ENCODE measurements around the gene FDX2. TPM values are rescaled to one million over a fixed set of nuclear protein-coding genes. Genes with fewer than 3 reads are reported as not detected.
A peak's percentile ranks its signal among the peaks of the same experiment; 100 is the strongest.

The FDX2 gene
- total RNA-seq, 1 experiment from 2014 or later: 25.5 TPM

DNA sequence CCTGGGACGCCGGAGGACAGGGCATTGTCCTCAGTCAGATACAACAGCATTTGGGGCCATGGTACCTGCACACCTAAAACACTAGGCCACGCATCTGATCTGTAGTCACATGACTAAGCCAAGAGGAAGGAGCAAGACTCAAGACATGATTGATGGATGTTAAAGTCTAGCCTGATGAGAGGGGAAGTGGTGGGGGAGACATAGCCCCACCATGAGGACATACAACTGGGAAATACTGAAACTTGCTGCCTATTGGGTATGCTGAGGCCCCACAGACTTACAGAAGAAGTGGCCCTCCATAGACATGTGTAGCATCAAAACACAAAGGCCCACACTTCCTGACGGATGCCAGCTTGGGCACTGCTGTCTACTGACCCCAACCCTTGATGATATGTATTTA lies 30.4 kb downstream of the FDX2 start:
- BruUV-seq (replicated peaks): TSS peak; percentile 81
- no peak overlapping the region for H3K27ac ChIP-seq (ENCODE audit: low read length)
- ATAC-seq: no peak
- H3K27me3 ChIP-seq (ENCODE audit: control insufficient read depth, insufficient read depth, low read length): no peaks in the 10 kb centered on the region
- DNase-seq (ENCODE audit: low read depth, low spot score): no peak
- ChIA-PET POLR2A (interaction anchor here (0.6 to 1.0 kb wide), 2 partner anchors 16 to 26 kb away, joined by 3 to 5 read pairs; no protein-coding TSS in a partner anchor), CTCF (no interaction called here)
- no peak overlapping the region for H3K4me3 ChIP-seq (ENCODE audit: low read depth in 2 of 2, low read length in 2 of 2)
- in situ Hi-C loops (cut with HindIII; ENCODE audit: low pct_unique_long_range_greater_than_20kb, low sequenced_read_pairs) (no loop called here), intact Hi-C loops (cut with micrococcal nuclease; ENCODE audit: unreplicated experiment) (no loop called here)
- H3K4me1 ChIP-seq (ENCODE audit: control insufficient read depth, insufficient read depth, low read length): peaks cover 17% of the 10 kb centered on the region; the same call in 1 of the 2 replicates
- TF ChIP-seq TCF7L2 (IDR thresholded peaks at IDR 0.05; ENCODE audit: low read depth, low read length) (no peak), CTCF (IDR thresholded peaks at IDR 0.05) (no peak), POLR2AphosphoS5 (IDR thresholded peaks at IDR 0.05; ENCODE audit: low read depth, low read length) (no peak), SIN3A (IDR thresholded peaks at IDR 0.05; ENCODE audit: borderline replicate concordance, insufficient read depth, low read depth, low read length) (no peak)
- TF ChIP-seq, protein P1, sequence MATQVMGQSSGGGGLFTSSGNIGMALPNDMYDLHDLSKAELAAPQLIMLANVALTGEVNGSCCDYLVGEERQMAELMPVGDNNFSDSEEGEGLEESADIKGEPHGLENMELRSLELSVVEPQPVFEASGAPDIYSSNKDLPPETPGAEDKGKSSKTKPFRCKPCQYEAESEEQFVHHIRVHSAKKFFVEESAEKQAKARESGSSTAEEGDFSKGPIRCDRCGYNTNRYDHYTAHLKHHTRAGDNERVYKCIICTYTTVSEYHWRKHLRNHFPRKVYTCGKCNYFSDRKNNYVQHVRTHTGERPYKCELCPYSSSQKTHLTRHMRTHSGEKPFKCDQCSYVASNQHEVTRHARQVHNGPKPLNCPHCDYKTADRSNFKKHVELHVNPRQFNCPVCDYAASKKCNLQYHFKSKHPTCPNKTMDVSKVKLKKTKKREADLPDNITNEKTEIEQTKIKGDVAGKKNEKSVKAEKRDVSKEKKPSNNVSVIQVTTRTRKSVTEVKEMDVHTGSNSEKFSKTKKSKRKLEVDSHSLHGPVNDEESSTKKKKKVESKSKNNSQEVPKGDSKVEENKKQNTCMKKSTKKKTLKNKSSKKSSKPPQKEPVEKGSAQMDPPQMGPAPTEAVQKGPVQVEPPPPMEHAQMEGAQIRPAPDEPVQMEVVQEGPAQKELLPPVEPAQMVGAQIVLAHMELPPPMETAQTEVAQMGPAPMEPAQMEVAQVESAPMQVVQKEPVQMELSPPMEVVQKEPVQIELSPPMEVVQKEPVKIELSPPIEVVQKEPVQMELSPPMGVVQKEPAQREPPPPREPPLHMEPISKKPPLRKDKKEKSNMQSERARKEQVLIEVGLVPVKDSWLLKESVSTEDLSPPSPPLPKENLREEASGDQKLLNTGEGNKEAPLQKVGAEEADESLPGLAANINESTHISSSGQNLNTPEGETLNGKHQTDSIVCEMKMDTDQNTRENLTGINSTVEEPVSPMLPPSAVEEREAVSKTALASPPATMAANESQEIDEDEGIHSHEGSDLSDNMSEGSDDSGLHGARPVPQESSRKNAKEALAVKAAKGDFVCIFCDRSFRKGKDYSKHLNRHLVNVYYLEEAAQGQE (IDR thresholded peaks at IDR 0.05; ENCODE audit: insufficient read depth in 1 of 2, low read depth in 2 of 2, low read length in 1 of 2): no peak
- H3K36me3 ChIP-seq (ENCODE audit: control insufficient read depth, insufficient read depth, low read length): 0 out of 2 replicates have a peak, but pooled peaks cover under 1% of the 10 kb centered on the region
- no peaks in the 10 kb centered on the region for H3K9me3 ChIP-seq (ENCODE audit: control insufficient read depth, insufficient read depth, low read depth, low read length)

GRCh38 chr19:10284960-10285278 lies 30.9 kb downstream of the FDX2 start:
- CTCF ChIA-PET: no interaction called here
- in situ Hi-C loops (cut with HindIII; ENCODE audit: low pct_unique_long_range_greater_than_20kb, low sequenced_read_pairs): no loop called here
- POLR2A ChIA-PET: no interaction called here

More at GRCh38 chr19:10284960-10285278, 30.9 kb downstream of the FDX2 start:
- Histone ChIP-seq H3K36me3 (ENCODE audit: control insufficient read depth, insufficient read depth, low read length) (0 out of 2 replicates have a peak, but pooled peaks cover 2% of the 10 kb centered on the region), H3K4me1 (ENCODE audit: control insufficient read depth, insufficient read depth, low read length) (peaks cover 17% of the 10 kb centered on the region; the same call in 1 of the 2 replicates), H3K9me3 (ENCODE audit: control insufficient read depth, insufficient read depth, low read depth, low read length) (no peaks in the 10 kb centered on the region), H3K27ac (ENCODE audit: low read length) (no peak overlapping the region), H3K27me3 (ENCODE audit: control insufficient read depth, insufficient read depth, low read length) (no peaks in the 10 kb centered on the region), H3K4me3 (ENCODE audit: low read depth in 2 of 2, low read length in 2 of 2) (no peak overlapping the region)
- DNase-seq (ENCODE audit: low read depth, low spot score) (no peak), ATAC-seq (no peak)
- TF ChIP-seq, protein P1 (IDR thresholded peaks at IDR 0.05; ENCODE audit: insufficient read depth in 1 of 2, low read depth in 2 of 2, low read length in 1 of 2): no peak
- no peak for TF ChIP-seq TCF7L2 (IDR thresholded peaks at IDR 0.05; ENCODE audit: low read depth, low read length)
- no peak for TF ChIP-seq POLR2AphosphoS5 (IDR thresholded peaks at IDR 0.05; ENCODE audit: low read depth, low read length)
- TF ChIP-seq CTCF (IDR thresholded peaks at IDR 0.05): no peak
- no peak for TF ChIP-seq SIN3A (IDR thresholded peaks at IDR 0.05; ENCODE audit: borderline replicate concordance, insufficient read depth, low read depth, low read length)
- no TSS peak for BruUV-seq (replicated peaks)
- intact Hi-C loops (cut with micrococcal nuclease; ENCODE audit: unreplicated experiment): no loop called here

Measured in Panc1 (cell line).